ENCODE measurements around the gene COLQ.

The COLQ gene

GRCh38 chr3:15521573-15521965 is at the start of gene COLQ:
COLQ (minus strand) TSS chr3:15521706; CDS start chr3:15521625, 81 bp downstream.
- no peak for DNase-seq (ENCODE audit: low read depth, low spot score)
- TF ChIP-seq, protein P1, sequence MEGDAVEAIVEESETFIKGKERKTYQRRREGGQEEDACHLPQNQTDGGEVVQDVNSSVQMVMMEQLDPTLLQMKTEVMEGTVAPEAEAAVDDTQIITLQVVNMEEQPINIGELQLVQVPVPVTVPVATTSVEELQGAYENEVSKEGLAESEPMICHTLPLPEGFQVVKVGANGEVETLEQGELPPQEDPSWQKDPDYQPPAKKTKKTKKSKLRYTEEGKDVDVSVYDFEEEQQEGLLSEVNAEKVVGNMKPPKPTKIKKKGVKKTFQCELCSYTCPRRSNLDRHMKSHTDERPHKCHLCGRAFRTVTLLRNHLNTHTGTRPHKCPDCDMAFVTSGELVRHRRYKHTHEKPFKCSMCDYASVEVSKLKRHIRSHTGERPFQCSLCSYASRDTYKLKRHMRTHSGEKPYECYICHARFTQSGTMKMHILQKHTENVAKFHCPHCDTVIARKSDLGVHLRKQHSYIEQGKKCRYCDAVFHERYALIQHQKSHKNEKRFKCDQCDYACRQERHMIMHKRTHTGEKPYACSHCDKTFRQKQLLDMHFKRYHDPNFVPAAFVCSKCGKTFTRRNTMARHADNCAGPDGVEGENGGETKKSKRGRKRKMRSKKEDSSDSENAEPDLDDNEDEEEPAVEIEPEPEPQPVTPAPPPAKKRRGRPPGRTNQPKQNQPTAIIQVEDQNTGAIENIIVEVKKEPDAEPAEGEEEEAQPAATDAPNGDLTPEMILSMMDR (IDR thresholded peaks at IDR 0.05; ENCODE audit: insufficient read depth, low read length, missing control alignments), result no peak
- no peak within 1 kb of the TSS for H3K4me3 ChIP-seq (ENCODE audit: low read depth, low read length)
- POLR2A ChIA-PET, result interaction anchor here (0.7 kb wide), 1 partner anchor 22 kb away, joined by 3 read pairs; no protein-coding TSS in a partner anchor
- CTCF ChIA-PET, result interaction anchor here (0.7 kb wide), 1 partner anchor 12 kb away, joined by 3 read pairs; no protein-coding TSS in a partner anchor

GRCh38 chr3:15563190-15563589 is 41.7 kb upstream of the COLQ start:
- no peak overlapping the region for H3K4me3 ChIP-seq (ENCODE audit: low read depth, low read length)
- DNase-seq (ENCODE audit: low read depth, low spot score), result no peak
- CTCF ChIA-PET, result no interaction called here
- TF ChIP-seq, protein P1 (IDR thresholded peaks at IDR 0.05; ENCODE audit: insufficient read depth, low read length, missing control alignments), result no peak
- POLR2A ChIA-PET, result no interaction called here

DNA sequence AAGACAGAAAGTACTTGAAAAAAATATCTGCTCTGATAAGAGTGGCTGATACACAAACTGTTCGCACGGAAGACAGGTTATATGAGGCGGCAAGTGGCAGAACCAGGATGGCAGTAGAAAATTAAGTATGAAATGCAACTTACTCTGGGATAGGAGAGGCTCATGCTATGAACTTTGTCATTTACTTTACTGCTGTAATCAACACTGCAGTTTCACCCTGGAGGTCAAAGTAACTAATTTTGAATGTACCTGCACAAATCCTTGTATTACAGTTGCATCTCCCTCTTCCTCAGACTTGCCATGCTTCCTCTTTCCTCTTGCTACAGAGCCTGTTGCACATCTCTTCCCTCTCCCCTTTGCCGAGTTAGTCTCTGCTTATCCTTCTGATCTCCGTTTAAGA is 41.1 kb upstream of the COLQ start:
- ChIA-PET CTCF (no interaction called here), POLR2A (no interaction called here)
- TF ChIP-seq, protein P1 (IDR thresholded peaks at IDR 0.05; ENCODE audit: insufficient read depth, low read length, missing control alignments), result no peak
- H3K4me3 ChIP-seq (ENCODE audit: low read depth, low read length), result no peak overlapping the region
- no peak for DNase-seq (ENCODE audit: low read depth, low spot score)

- no peak overlapping the region for H3K4me3 ChIP-seq (ENCODE audit: low read depth, low read length)
- no peak for DNase-seq (ENCODE audit: low read depth, low spot score)
- TF ChIP-seq, protein P1 (IDR thresholded peaks at IDR 0.05; ENCODE audit: insufficient read depth, low read length, missing control alignments), result no peak
- POLR2A ChIA-PET, result no interaction called here
- CTCF ChIA-PET, result interaction anchor here (0.8 to 6.3 kb wide), 13 partner anchors 10 to 450 kb away, joined by 3 to 93 read pairs (median 6); partner anchors contain the start of genes CAPN7 and METTL6
Observed at GRCh38 chr3:15558581-15558980, 37.1 kb upstream of the COLQ start.

GRCh38 chr3:15557511-15557946 is 36.0 kb upstream of the COLQ start:
- ChIA-PET CTCF (interaction anchor here (0.7 to 6.3 kb wide), 21 partner anchors 9 to 449 kb away, joined by 3 to 93 read pairs (median 5); partner anchors contain the start of genes BTD, CAPN7, HACL1 and METTL6), POLR2A (no interaction called here)
- DNase-seq (ENCODE audit: low read depth, low spot score), result peak; percentile 41
- TF ChIP-seq, protein P1 (IDR thresholded peaks at IDR 0.05; ENCODE audit: insufficient read depth, low read length, missing control alignments), result peak; percentile 39
- H3K4me3 ChIP-seq (ENCODE audit: low read depth, low read length), result no peak overlapping the region

DNA sequence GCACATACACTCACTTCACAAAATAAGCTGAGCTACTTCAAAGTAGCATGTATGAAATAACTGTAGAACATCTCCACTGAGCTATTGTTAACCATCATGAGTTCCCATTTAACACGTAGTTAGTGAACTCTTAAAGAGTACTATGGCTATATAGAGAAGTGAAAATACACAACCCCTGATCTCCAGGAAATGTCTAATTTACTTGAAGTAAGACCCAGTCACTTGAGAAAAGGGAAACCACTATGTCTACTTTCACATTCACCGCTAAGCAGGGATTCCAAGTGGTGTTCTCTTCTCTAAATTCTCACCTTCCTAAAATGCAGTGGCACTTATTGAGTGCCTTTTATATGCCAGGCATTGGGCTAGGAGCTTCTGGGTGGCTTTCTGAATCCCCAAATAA is 35.0 kb upstream of the COLQ start:
- CTCF ChIA-PET, result interaction anchor here (0.7 to 6.3 kb wide), 20 partner anchors 11 to 629 kb away, joined by 3 to 93 read pairs (median 4); partner anchors contain the start of genes BTD, CAPN7, HACL1 and METTL6
- no peak for DNase-seq (ENCODE audit: low read depth, low spot score)
- H3K4me3 ChIP-seq (ENCODE audit: low read depth, low read length), result no peak overlapping the region
- POLR2A ChIA-PET, result interaction anchor here (0.6 kb wide), 2 partner anchors 224 to 457 kb away, joined by 3 read pairs; partner anchors contain the start of genes RBSN and SH3BP5
- TF ChIP-seq, protein P1 (IDR thresholded peaks at IDR 0.05; ENCODE audit: insufficient read depth, low read length, missing control alignments), result no peak
